Glomerular endothelial cell (primary cell): Measurements from ENCODE around the gene SLC1A5. TPM values are rescaled to one million over a fixed set of nuclear protein-coding genes. Genes with fewer than 3 reads are reported as not detected.
"Not testable (repeated sequence)": the region's sequence is repeated elsewhere in the genome, so short reads cannot be mapped to it uniquely, and the experiment has no call there.

ENCODE experiments used
- DNase-seq: peaks from one replicate; pipeline ENCODE4 v3.0.0-alpha.2; 2011; ENCODE audit warnings: low read depth, low spot score; ENCODE audit errors: extremely low read depth
- total RNA-seq: library from RNA; depleted of rRNA; stranded (reverse); fragments of >200 nt; gene quantifications from 2 replicates; pipeline ENCODE4 v1.2.3, GENCODE V29; 2015

The SLC1A5 gene
- total RNA-seq, 1 donor from 2014 or later, result 105 TPM

- no peak for DNase-seq
Observed at GRCh38 chr19:46802152-46802551, 13.8 kb upstream of the SLC1A5 start.

GRCh38 chr19:46798713-46799112 lies 10.3 kb upstream of the SLC1A5 start:
- DNase-seq, result no peak

GRCh38 chr19:46797881-46798280 lies 9.5 kb upstream of the SLC1A5 start:
- no peak for DNase-seq

DNA sequence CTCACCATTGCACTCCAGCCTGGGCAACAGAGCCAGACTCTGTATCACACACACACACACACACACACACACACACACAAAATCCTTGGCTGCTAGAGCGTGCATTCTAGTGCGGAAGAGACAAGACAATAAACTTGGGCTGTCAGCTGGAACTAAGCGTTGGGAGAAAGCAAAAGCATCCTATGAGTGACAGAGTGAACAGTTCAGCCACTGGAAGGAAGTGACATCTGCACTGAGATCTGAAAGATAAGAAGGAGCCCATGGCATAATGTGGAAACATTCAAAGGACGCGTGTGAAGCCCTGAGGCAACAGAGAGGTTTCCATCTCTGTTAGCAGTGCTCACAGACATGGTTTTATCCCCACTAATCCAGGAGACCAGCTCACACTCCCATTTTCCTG lies 3.5 kb upstream of the SLC1A5 start:
- DNase-seq, result no peak

DNA sequence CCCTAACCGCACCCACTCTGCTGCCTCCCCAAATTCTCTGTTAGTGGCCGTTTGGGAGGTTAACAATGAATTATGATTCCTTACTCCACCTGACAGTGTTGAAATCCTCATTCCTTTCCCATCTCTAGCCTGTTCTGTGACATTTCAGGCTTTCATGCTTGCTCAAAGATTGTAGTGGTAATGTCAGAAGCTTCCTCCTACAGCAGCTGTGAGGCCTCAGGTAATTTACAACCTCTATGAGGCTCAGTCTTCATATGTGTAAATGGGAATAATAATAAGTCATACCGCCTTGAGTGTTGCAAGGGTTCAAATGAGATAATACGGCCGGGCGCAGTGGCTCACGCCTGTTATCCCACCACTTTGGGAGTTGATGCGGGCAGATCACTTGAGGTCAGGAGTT lies 977 bp upstream of the SLC1A5 start:
- DNase-seq, result no peak

GRCh38 chr19:46788968-46789338 lies 559 bp upstream of the SLC1A5 start:
- no peak for DNase-seq

- no peak for DNase-seq
Observed at GRCh38 chr19:46787331-46788261, 798 bp downstream of the SLC1A5 start.

- DNase-seq, result no peak
Observed at GRCh38 chr19:46787040-46787330, 1.4 kb downstream of the SLC1A5 start.

DNA sequence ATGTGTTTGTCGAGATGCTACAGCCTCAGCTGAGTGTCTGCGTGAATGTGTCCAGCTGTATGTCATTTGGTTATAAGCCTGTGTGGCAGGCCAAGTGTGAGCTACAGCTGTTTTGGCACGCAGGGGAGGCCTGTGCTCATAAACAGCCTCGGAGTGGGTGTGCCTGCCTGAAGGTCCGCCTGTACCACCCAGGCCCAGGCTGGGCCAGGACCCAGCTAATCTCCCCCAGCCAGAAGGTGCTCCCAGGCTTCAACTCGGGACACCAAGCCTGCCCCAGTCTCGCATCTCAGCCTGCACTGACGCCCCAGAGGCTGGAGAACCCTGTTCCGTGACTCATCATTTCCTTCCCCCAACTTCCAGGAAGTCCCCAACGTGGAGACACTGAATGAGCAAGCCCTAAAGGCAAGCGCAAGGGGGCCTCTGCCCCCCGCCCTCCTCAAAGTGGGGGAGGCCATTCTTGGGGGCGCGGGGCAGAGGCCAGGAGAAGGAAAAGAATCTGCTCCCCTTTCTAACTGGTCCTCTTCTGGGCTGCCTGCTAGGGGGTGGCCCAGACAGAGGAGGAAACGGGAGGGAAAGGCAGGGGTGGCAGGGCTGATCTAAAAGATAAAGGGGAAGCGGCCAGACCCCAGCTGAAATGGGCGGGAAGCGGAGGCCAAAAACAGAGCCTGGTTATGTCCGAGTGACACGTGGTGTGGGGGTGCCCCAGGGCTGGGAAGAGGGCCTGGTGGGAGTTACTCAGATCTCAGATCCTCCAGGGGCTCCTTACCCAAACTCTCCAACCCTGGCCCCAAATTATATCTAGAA lies 2.0 kb downstream of the SLC1A5 start:
- DNase-seq, result no peak

DNA sequence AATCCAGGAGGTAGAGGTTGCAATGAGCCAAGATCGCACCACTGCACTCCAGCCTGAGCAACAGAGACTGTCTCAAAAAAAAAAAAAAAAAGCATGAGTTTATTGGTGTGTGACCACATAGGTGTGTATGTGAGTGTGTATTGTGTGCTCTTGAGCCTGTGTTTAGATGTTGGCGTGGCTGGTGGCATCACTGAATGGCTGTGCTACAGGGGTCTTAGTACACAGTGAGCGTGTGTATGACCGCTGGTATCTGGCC lies 2.5 kb downstream of the SLC1A5 start:
- DNase-seq, result no peak

DNA sequence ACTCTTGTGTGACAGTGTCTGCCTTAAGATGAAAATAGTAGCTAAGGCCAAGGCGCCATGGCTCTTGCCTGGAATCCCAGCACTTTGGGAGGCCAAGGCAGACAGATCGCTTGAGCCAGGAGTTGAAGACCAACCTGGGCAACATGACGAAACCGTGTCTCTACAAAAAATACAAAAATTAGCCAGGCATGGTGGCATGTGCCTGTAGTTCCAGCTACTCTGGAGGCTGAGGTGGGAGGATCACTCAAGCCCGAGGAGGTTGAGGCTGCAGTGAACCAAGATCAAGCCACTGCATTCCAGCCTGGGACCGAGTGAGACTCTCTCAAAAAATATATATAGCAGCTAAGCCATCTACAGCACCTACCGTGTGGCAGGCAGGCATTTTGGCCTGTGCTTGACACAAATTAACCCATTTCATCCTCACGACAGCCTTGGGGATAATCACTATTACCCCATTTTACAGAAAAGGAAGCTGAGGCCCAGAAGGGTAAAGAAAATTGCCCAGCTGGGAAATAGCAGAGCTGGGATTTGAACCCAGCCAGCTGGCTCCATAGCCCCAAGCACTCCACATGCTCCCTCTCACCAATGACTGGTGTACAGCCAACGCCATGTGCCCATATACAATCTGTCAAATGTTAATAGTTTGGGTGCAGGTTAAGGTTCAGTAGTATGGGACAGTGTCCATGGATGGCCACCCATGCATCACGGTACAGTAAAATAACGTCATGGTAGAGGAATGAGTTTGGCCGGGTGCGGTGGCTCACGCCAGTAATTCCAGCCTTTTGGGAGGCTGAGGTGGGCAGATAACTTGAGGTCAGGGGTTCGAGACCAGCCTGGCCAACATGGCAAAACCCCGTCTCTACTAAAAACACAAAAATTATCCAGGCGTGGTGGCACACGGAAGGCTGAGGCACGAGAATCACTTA lies 3.1 kb downstream of the SLC1A5 start:
- DNase-seq, result no peak

- no peak for DNase-seq
Observed at GRCh38 chr19:46784262-46785053, 3.9 kb downstream of the SLC1A5 start.

DNA sequence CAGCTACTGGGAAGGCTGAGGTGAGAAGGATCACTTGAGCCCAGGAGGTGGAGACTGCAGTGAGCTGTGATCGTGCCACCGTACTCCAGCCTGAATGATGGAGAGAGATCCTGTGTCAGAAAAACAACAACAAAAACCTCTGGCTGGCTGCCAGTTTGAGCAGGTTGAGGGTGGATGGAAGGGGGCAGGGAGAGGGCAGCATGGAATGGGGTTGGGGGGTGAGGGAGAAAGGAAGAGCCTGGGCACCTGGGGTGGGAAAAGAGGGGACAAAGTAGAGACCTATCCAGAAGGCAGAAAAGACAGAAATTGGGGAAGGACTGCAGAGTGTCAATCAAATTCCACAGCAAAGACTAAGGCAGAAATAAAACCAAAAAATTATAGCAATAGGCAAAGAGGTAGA lies 4.7 kb downstream of the SLC1A5 start:
- DNase-seq, result no peak

DNA sequence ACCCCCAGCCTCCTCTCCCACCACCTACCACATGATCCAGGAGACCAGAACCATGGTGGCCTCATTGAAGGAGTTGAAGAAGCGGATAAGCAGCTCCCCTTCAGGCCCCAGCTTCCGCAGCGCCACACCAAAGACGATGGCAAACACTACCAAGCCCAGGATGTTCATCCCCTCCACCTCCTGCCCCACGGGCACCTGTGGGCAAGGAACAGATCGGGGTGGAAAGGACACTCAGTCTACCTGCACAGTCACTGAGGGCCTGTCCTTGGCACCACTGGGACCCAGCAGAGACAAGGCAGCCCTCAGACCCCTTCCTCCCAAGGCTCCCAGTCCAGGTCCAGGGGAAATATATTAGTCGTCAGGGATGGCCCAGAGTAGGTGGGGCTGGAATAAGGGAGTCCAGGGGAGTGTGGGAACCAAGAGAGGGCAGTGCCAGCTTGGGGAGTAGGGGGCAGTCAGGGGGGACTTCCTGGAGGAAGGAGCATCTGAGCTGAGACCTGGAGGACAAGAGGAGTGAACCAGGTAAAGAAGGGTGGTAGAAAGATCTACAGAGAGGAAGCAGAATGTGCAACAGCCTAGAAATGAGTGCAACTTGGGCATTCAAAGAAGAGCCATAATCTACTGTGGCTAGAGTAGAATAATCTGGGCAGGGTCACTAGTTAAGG lies 5.9 kb downstream of the SLC1A5 start:
- no peak for DNase-seq

- not testable (repeated sequence) for DNase-seq
Observed at GRCh38 chr19:46777956-46778645, 10.3 kb downstream of the SLC1A5 start.

GRCh38 chr19:46776927-46777911 lies 11.2 kb downstream of the SLC1A5 start:
- DNase-seq, result no peak

DNA sequence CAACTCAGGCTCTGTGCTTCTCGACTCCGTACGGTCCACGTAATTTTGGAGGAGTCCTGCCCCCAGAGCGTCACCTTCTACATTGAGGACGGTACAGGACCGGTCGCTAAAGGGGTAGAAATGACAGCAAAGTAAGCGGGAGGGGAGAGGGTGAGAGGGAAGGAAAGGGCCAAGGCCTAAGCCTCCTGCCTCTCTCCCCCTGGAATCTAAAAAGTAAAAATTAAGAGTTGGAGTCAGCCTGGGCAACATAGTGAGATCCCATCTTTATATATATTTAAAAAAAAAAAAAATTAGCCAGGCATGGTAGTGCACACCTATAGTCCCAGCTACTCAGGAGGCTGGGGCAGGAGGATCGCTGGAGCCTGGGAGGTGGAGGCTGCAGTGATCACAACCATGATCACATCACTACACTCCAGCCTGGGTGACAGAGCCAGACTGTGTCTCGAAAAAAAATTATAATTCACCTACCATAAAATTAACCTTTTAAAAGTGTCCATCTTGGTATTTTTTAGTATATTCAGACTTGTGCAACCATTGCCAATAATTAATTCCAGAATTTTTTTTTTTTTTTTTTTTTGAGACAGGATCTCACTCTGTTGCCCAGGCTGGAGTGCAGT lies 12.6 kb downstream of the SLC1A5 start:
- no peak for DNase-seq

- DNase-seq, result no peak
Observed at GRCh38 chr19:46773018-46773399, 15.4 kb downstream of the SLC1A5 start.
